Stimulated activated CD4-positive, alpha-beta T cell treated with anti-CD3 and anti-CD28 coated beads, Interleukin-1b, Interleukin-23, amount 100 ng/mL, for 1 hour (primary cell): ENCODE results near the gene GNMT.

ENCODE experiments used
- DNase-seq, 2 donors: peaks; one replicate each; pipeline ENCODE4 v3.0.0-alpha.2; 2020; ENCODE audit warnings: low read depth in 2 of 2

The GNMT gene

DNA sequence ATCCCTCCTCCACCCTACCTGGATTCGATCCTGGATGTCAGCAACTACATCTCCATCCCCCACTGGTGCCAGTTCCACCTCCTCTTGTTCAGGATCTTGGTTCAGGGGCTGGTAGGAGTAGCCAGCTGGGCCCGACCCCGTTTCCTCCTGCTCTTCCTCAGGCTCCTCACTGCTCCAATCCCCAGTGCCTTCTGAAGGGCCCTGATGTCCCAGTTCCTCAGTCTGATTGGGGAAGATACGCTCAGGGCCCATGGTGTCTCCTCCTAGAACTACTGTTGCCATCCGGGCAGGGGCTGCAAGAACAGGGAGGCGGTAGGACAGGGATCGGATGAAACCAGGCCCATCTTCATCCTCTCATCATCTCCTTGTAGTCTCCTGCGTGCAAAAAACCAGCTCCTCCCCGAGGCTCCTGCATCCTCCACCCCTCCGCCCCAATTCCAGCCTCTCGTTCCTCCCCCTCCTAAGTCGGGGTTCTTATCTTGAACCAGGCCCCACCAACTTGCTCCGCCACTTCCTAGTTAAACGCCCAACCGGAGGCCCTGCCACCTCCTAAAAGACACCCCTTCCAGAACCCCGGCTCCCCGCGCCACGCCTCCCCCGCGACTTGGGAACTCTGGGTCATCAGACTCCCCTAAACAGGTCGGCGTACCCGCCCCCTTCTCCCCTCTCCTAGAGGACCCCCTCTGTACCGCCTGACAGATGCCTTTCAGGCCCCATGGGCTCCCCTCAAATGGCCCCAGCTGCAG is 52.7 kb downstream of the GNMT start:
- DNase-seq = no peak
